Ishikawa (cell line): ENCODE data around the gene MAD1L1.

Experiments
- CEBPB ChIP-seq: IDR thresholded peaks from 2 replicates; pipeline ENCODE4 v1.6.1; 2012
- CREB1 ChIP-seq: IDR thresholded peaks from 2 replicates; pipeline ENCODE4 v1.6.1; 2012; ENCODE audit warnings: low read depth
- EGR1 ChIP-seq: IDR thresholded peaks from 2 replicates; pipeline ENCODE4 v1.6.1; 2012
- EP300 ChIP-seq: IDR thresholded peaks from 2 replicates; pipeline ENCODE4 v1.6.1; 2012; ENCODE audit warnings: borderline replicate concordance
- MAX ChIP-seq: IDR thresholded peaks from 2 replicates; pipeline ENCODE4 v1.6.1; 2012
- RAD21 ChIP-seq: IDR thresholded peaks from 2 replicates; pipeline ENCODE4 v1.6.1; 2012; ENCODE audit warnings: low read depth
- REST ChIP-seq: IDR thresholded peaks from 2 replicates; pipeline ENCODE4 v1.6.1; 2012; ENCODE audit warnings: low read depth, mild to moderate bottlenecking
- TAF1 ChIP-seq: IDR thresholded peaks from 2 replicates; pipeline ENCODE4 v1.6.1; 2012; ENCODE audit warnings: low read depth, mild to moderate bottlenecking
- TCF12 ChIP-seq: IDR thresholded peaks from 2 replicates; pipeline ENCODE4 v1.6.1; 2012; ENCODE audit warnings: low read depth
- YY1 ChIP-seq: IDR thresholded peaks from 2 replicates; pipeline ENCODE4 v1.6.1; 2012; ENCODE audit warnings: low read depth
- ZBTB7A ChIP-seq: IDR thresholded peaks from 2 replicates; pipeline ENCODE4 v1.6.1; 2012; ENCODE audit warnings: low read depth

GRCh38 chr7:2104716-2105115 is 128.0 kb downstream of the MAD1L1 start:
- TF ChIP-seq EGR1 (no peak), REST (no peak), YY1 (no peak), EP300 (no peak), RAD21 (no peak), CEBPB (no peak), TCF12 (no peak), ZBTB7A (no peak), MAX (no peak), TAF1 (no peak), CREB1 (no peak)
